ENCODE results near the gene TGFBI.

Gene TGFBI

GRCh38 chr5:136035837-136036236, 7.0 kb downstream of the TGFBI start:
- TF ChIP-seq, protein P1, sequence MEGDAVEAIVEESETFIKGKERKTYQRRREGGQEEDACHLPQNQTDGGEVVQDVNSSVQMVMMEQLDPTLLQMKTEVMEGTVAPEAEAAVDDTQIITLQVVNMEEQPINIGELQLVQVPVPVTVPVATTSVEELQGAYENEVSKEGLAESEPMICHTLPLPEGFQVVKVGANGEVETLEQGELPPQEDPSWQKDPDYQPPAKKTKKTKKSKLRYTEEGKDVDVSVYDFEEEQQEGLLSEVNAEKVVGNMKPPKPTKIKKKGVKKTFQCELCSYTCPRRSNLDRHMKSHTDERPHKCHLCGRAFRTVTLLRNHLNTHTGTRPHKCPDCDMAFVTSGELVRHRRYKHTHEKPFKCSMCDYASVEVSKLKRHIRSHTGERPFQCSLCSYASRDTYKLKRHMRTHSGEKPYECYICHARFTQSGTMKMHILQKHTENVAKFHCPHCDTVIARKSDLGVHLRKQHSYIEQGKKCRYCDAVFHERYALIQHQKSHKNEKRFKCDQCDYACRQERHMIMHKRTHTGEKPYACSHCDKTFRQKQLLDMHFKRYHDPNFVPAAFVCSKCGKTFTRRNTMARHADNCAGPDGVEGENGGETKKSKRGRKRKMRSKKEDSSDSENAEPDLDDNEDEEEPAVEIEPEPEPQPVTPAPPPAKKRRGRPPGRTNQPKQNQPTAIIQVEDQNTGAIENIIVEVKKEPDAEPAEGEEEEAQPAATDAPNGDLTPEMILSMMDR (IDR thresholded peaks at IDR 0.05; ENCODE audit: insufficient read depth, low read depth, low read length, missing control alignments), result no peak
- no peak for DNase-seq (ENCODE audit: low read depth)
- no peak overlapping the region for H3K4me3 ChIP-seq (ENCODE audit: low read length)

DNA sequence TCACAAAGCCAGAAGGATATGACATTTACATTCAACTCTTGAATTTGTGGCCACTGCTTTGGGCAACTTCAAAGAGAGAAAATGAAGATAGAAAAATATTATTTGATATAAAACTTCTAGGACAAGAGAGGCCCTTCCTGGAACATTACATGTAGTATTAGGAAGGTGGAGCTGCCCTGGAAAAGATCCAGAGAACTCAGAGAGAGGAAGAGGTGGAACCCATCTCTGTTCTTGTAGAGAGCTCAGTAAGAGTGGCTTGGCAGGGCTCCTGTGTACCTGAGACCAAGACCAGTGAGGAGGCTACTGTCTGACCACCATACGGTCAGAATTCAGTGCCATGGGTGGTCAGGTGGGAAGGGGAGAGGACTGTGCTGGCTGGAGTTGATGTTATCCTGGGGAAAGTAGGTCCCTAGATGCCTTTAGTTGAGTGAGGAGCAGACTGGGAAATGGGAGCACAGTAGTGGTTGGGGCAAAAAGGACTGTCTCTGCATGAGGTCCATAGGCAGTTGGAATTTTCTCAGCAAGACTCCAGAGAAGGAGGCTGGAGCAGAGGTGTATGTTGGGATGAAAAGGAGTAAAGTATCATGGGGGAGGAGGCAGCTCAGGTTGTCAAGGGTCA, 7.6 kb downstream of the TGFBI start:
- TF ChIP-seq, protein P1 (IDR thresholded peaks at IDR 0.05; ENCODE audit: insufficient read depth, low read depth, low read length, missing control alignments), result no peak
- H3K4me3 ChIP-seq (ENCODE audit: low read length), result no peak overlapping the region
- DNase-seq (ENCODE audit: low read depth), result no peak

- H3K4me3 ChIP-seq (ENCODE audit: low read length), result no peak overlapping the region
- TF ChIP-seq, protein P1 (IDR thresholded peaks at IDR 0.05; ENCODE audit: insufficient read depth, low read depth, low read length, missing control alignments), result no peak
- peak; percentile 52 for DNase-seq (ENCODE audit: low read depth)
These were observed 8.4 kb downstream of the TGFBI start for GRCh38 chr5:136037001-136037705.

DNA sequence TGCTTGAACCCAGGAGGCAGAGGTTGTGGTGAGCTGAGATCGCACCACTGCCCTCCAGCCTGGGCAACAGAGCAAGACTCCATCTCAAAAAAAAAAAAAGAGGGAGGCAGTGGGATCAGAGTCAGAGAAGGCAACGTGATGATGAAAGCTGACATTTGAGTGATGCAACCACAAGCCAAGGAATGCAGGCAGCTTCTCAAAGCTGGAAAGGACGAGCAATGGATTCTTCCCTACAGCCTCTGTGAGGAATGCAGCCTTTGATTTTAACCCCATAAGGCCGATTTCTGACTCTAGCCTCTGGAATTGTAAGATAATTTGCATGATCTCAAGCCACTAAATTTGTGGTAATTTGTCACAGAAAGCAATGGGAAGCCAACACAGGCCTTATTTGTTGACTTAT, 9.8 kb downstream of the TGFBI start:
- H3K4me3 ChIP-seq (ENCODE audit: low read length), result no peak overlapping the region
- no peak for DNase-seq (ENCODE audit: low read depth)
- TF ChIP-seq, protein P1 (IDR thresholded peaks at IDR 0.05; ENCODE audit: insufficient read depth, low read depth, low read length, missing control alignments), result no peak

DNA sequence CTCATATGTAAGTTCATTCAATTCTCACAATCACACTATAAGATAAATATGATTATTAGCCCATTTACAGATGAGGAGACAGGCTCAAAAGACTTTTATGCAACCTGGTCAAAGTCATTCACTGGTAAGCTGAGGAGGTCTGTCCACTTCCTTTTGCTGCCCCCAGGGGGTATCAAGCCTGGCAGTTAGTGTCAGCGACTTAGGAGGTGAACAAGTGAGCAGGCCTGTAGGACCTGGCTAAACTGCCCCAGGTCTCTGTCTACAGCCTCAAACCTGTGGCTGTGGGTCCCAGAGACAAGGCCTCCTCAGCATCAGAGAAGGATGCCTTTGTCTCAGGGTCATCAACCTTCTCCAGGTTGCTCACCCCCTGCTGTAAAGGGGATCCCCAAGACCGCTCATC, 10.4 kb downstream of the TGFBI start:
- TF ChIP-seq, protein P1 (IDR thresholded peaks at IDR 0.05; ENCODE audit: insufficient read depth, low read depth, low read length, missing control alignments), result no peak
- no peak overlapping the region for H3K4me3 ChIP-seq (ENCODE audit: low read length)
- DNase-seq (ENCODE audit: low read depth), result no peak

DNA sequence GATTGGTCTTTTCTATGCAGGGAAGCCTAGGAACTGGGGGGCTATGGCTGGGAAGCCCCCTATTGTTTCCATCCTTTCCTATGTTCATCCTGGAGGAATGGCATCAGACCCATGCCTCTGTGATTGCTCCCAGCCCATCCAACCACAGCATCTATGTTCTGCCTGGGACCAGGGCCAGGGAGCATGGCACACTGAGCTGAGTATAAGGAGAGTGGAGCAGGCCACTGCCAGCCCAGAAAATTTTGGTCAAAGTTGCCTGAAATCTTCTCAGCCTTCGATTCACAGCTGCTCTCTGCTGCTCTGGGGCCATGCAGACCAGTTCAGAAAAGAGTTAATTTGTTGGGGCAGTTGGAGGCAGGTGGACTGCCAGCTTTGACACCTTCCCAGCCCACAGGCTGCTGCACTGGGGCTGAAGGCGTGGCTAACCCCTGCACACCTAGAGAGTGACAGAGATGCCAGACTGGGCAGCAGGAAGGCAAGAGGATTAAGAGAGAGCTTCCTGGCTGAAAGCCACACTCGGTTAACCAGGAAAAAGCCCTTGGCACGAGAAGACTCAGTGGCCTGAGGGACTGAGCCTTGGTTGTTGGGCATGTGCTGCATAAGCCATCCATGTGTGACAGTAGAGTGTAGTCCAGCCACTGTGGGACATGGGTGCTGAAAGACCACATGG, 12.1 kb downstream of the TGFBI start:
- no peak for DNase-seq (ENCODE audit: low read depth)
- no peak overlapping the region for H3K4me3 ChIP-seq (ENCODE audit: low read length)
- TF ChIP-seq, protein P1 (IDR thresholded peaks at IDR 0.05; ENCODE audit: insufficient read depth, low read depth, low read length, missing control alignments), result no peak
